Measurements from ENCODE around the gene ZFP36L1.
A peak's percentile ranks its signal among the peaks of the same experiment; 100 is the strongest.

The ZFP36L1 gene

GRCh38 chr14:68761391-68761790, 31.5 kb downstream of the ZFP36L1 start:
- no peak overlapping the region for H3K4me3 ChIP-seq (ENCODE audit: low read length)
- DNase-seq (ENCODE audit: low read depth), result no peak
- TF ChIP-seq CTCF (IDR thresholded peaks at IDR 0.05; ENCODE audit: insufficient read depth, low read depth, low read length, missing control alignments), result no peak

- H3K4me3 ChIP-seq (ENCODE audit: low read length), result no peak overlapping the region
- TF ChIP-seq CTCF (IDR thresholded peaks at IDR 0.05; ENCODE audit: insufficient read depth, low read depth, low read length, missing control alignments), result no peak
- no peak for DNase-seq (ENCODE audit: low read depth)
These were observed 32.1 kb downstream of the ZFP36L1 start for GRCh38 chr14:68760761-68761160.

- no peak for TF ChIP-seq CTCF (IDR thresholded peaks at IDR 0.05; ENCODE audit: insufficient read depth, low read depth, low read length, missing control alignments)
- peak; percentile 28 for DNase-seq (ENCODE audit: low read depth)
- no peak overlapping the region for H3K4me3 ChIP-seq (ENCODE audit: low read length)
These were observed 32.9 kb downstream of the ZFP36L1 start for GRCh38 chr14:68759937-68760336.

- no peak for TF ChIP-seq CTCF (IDR thresholded peaks at IDR 0.05; ENCODE audit: insufficient read depth, low read depth, low read length, missing control alignments)
- no peak for DNase-seq (ENCODE audit: low read depth)
- H3K4me3 ChIP-seq (ENCODE audit: low read length), result no peak overlapping the region
These were observed 33.8 kb downstream of the ZFP36L1 start for GRCh38 chr14:68759017-68759560.

- no peak overlapping the region for H3K4me3 ChIP-seq (ENCODE audit: low read length)
- no peak for TF ChIP-seq CTCF (IDR thresholded peaks at IDR 0.05; ENCODE audit: insufficient read depth, low read depth, low read length, missing control alignments)
- no peak for DNase-seq (ENCODE audit: low read depth)
These were observed 34.6 kb downstream of the ZFP36L1 start for GRCh38 chr14:68758301-68758700.

- no peak for TF ChIP-seq CTCF (IDR thresholded peaks at IDR 0.05; ENCODE audit: insufficient read depth, low read depth, low read length, missing control alignments)
- H3K4me3 ChIP-seq (ENCODE audit: low read length), result no peak overlapping the region
- no peak for DNase-seq (ENCODE audit: low read depth)
These were observed 35.2 kb downstream of the ZFP36L1 start for GRCh38 chr14:68757618-68758081.

- no peak for TF ChIP-seq CTCF (IDR thresholded peaks at IDR 0.05; ENCODE audit: insufficient read depth, low read depth, low read length, missing control alignments)
- no peak overlapping the region for H3K4me3 ChIP-seq (ENCODE audit: low read length)
- DNase-seq (ENCODE audit: low read depth), result no peak
These were observed 36.1 kb downstream of the ZFP36L1 start for GRCh38 chr14:68756734-68757133.
